ENCODE results near the gene DNAH10.

DNA sequence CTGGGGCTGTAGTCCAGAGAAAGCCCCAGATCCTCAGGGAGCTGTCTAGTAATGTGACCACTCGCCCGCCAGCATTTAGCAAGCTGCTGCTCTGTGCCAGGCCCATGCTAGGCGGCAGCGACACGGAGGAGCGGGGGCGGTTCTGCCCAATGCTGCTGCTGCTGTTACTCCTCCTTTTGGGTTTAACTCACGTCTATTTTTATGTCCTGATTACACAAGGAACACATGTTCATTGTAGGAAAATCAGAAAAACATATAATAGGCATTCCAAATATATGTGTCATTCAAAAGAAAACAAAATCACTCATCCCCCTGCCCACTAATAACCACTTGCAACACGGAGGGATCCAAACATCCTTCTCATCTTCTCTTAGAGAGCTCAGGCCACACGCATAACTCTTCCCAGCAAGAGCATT lies 180.1 kb downstream of the DNAH10 start:
- TF ChIP-seq YY1 (IDR thresholded peaks at IDR 0.05; ENCODE audit: insufficient read depth, insufficient read length) (no peak), SUZ12 (IDR thresholded peaks at IDR 0.05; ENCODE audit: extremely low read depth, insufficient read depth, insufficient read length) (no peak), ZNF274 (IDR thresholded peaks at IDR 0.05; ENCODE audit: low read depth, low read length) (no peak)
